ENCODE results near the gene GLB1L2. TPM values are rescaled to one million over a fixed set of nuclear protein-coding genes. Genes with fewer than 3 reads are reported as not detected.

Gene GLB1L2
- total RNA-seq, 3 donors from 2014 or later, result 21.5 to 27.9 (median 26.9) TPM

GRCh38 chr11:134360050-134360835 is 28.5 kb downstream of the GLB1L2 start:
- no peaks in the 10 kb centered on the region for H3K9me3 ChIP-seq
- ATAC-seq, result peak; percentile 98
- intact Hi-C loops (cut with DNase I, micrococcal nuclease), result no loop called here
- TF ChIP-seq CTCF (IDR thresholded peaks at IDR 0.05), result peak; percentile 78
- no peaks in the 10 kb centered on the region for H3K4me1 ChIP-seq (ENCODE audit: low read depth)
- H3K36me3 ChIP-seq (ENCODE audit: low read depth), result no peaks in the 10 kb centered on the region
- peak; percentile 74 to 92 (median 89) for DNase-seq
- H3K4me3 ChIP-seq, result no peak overlapping the region

GRCh38 chr11:134361661-134362060 is 29.9 kb downstream of the GLB1L2 start:
- H3K36me3 ChIP-seq (ENCODE audit: low read depth), result no peaks in the 10 kb centered on the region
- H3K4me1 ChIP-seq (ENCODE audit: low read depth), result no peaks in the 10 kb centered on the region
- intact Hi-C loops (cut with DNase I, micrococcal nuclease), result no loop called here
- DNase-seq (peak in 2 of 3 donors; percentile 23 to 45), ATAC-seq (no peak)
- H3K9me3 ChIP-seq, result no peaks in the 10 kb centered on the region
- no peak for TF ChIP-seq CTCF (IDR thresholded peaks at IDR 0.05)
- H3K4me3 ChIP-seq, result no peak overlapping the region

- Histone ChIP-seq H3K4me3 (no peak overlapping the region), H3K36me3 (ENCODE audit: low read depth) (no peaks in the 10 kb centered on the region), H3K9me3 (no peaks in the 10 kb centered on the region), H3K4me1 (ENCODE audit: low read depth) (no peaks in the 10 kb centered on the region)
- no peak for TF ChIP-seq CTCF (IDR thresholded peaks at IDR 0.05)
- peak in 2 of 3 donors; percentile 11 to 22 for DNase-seq
- intact Hi-C loops (cut with DNase I, micrococcal nuclease), result no loop called here
- ATAC-seq, result no peak
Measured at GRCh38 chr11:134362192-134362901, 30.6 kb downstream of the GLB1L2 start.

- DNase-seq, result peak in 2 of 3 donors; percentile 9 to 31
- Histone ChIP-seq H3K9me3 (no peaks in the 10 kb centered on the region), H3K36me3 (ENCODE audit: low read depth) (no peaks in the 10 kb centered on the region), H3K4me1 (ENCODE audit: low read depth) (no peaks in the 10 kb centered on the region), H3K4me3 (no peak overlapping the region)
- ATAC-seq, result no peak
- no peak for TF ChIP-seq CTCF (IDR thresholded peaks at IDR 0.05)
- intact Hi-C loops (cut with DNase I, micrococcal nuclease), result no loop called here
Measured at GRCh38 chr11:134363161-134363560, 31.4 kb downstream of the GLB1L2 start.

GRCh38 chr11:134363592-134363991 is 31.8 kb downstream of the GLB1L2 start:
- no peak for ATAC-seq
- no peaks in the 10 kb centered on the region for H3K4me1 ChIP-seq (ENCODE audit: low read depth)
- intact Hi-C loops (cut with DNase I, micrococcal nuclease), result no loop called here
- no peak for TF ChIP-seq CTCF (IDR thresholded peaks at IDR 0.05)
- no peaks in the 10 kb centered on the region for H3K36me3 ChIP-seq (ENCODE audit: low read depth)
- no peak for DNase-seq
- H3K9me3 ChIP-seq, result no peaks in the 10 kb centered on the region
- no peak overlapping the region for H3K4me3 ChIP-seq
